Esophagus muscularis mucosa (tissue), 3 donors: Measurements from ENCODE around the gene IQCK.

ENCODE experiments used
- CTCF ChIP-seq, 3 experiments: fragments of 200-600 bp in 2 of 3; fragments of 450-650 bp in 1 of 3; sonication (generic) in 2 of 3; IDR thresholded peaks; one replicate each; pipeline ENCODE4 v1.5.1; 2017 to 2019; ENCODE audit warnings: antibody characterized with exemption in 3 of 3, mild to moderate bottlenecking in 2 of 3, moderate library complexity in 1 of 3
- EP300 ChIP-seq: sonication (generic); formaldehyde crosslinking; IDR thresholded peaks from one replicate; pipeline ENCODE4 v1.6.1; 2017; ENCODE audit warnings: antibody characterized with exemption

- no peak for TF ChIP-seq CTCF (IDR thresholded peaks at IDR 0.05)
- TF ChIP-seq EP300 = no peak
These were observed 12.9 kb upstream of the IQCK start for GRCh38 chr16:19705146-19705501.
